GM19035 (cell line): ENCODE results near the gene TREH.
"Not testable (repeated sequence)": the region's sequence is repeated elsewhere in the genome, so short reads cannot be mapped to it uniquely, and the experiment has no call there.

Experiments
- ATAC-seq: cut with Tn5 transposase; IDR thresholded peaks from one replicate; pipeline ENCODE4 v1.9.1; 2021; ENCODE audit not compliant: unreplicated experiment

Gene TREH

DNA sequence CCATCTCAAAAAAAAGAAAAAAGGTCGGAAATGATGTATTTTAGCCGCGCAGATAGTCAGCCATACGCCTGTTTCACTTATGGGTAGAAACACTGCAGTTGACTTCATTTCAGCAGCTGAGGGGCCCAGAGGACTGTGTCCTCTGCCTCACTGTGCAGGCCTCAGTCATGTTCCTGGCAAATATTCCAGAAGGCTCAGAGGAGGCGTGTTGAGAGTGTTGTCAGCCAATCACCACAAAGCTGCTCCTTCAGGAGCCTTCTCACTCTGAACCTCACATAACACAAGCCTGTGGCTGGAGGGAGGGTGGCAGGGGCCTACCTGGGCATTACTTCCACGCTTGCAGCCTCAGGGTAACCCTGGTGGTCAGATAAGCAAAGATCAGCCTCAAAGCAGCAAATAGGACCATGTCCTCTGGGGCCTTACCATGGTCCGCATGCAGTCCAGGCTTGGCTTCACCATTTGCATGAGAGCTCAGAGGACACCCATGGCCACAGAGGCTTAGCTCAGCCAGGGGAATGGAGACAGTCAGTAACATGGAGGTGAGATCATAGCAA, 17.3 kb upstream of the TREH start:
- no peak for ATAC-seq

DNA sequence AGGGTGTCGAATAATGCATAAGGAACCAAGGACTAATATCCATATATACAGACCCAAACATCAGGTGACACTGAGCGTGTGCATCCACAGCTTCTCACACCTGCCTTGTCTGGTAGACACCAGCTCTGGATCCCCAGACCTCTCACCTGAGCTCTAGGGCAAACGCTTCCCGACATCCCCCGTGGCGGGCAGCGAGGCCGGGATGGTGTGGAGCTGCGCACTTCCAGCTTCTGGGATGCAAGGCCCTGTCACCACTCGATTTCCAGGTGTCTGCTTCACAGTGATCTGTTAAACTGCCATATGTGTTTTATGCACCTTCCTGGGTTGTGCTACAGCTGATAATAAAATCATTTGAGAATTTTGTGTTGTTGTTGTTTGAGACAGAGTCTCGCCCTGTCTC, 15.3 kb upstream of the TREH start:
- no peak for ATAC-seq

DNA sequence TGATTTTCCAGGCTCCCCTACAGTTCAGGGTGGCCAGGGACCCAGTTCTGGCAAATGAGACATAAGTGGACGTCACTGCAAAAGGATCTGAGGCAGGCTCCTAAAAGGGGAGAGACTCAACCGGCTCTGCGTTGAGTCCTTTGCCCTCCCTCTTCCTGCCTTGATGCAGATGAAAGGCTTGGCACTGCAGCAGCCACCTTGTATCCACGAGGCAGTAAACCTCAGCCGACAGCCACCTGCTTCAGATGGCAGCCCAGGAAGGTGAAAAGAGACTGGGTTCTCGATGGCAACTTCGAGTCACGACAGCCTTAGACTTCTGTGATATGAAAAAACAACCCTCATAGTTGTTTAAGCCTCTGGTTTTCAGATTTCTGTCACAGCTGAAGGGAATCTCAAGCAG, 14.7 kb upstream of the TREH start:
- ATAC-seq: no peak

DNA sequence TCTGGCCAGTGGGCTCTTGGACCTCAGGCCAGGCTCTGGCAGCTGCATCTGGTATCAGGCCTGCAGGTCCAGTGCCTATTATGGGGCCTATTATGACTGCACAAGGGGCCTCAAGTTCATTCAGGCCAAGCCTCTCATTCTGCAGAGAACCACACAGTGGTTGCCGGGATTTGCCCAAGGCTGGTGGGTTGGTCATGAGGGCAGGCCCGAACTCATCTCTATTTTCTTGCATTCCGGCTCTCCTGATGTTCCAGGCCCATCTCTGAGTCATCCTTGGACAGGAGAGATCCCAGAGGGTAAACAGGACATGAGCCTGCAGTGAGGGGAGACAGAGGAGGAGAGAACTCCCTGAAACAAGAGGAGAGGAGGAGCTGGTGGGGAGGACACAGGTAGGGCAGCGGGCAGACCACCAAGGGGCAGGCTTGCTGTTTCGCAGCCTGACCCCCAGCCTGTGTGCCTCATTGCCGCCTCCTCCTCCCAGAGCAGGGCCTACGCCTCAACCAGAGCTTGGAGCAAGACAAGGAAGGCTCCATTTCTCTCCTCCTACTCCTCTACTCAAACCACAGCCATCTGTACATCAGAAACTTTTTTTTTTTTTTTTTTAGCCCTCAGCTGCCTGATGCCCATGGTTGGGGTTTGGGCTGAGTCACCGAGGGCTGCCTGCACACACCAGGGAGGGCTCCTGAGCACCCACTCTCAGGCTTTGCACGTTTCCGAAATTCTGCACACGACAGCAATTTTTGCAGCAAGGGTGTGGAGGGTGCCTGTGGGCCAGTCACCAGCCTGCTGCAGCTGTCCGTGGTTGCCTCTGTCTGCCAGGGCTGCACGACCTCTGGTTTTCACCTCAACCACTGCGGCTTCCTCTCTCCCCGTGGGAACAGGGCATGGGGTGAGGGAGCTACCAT, 12.7 kb upstream of the TREH start:
- ATAC-seq: no peak

DNA sequence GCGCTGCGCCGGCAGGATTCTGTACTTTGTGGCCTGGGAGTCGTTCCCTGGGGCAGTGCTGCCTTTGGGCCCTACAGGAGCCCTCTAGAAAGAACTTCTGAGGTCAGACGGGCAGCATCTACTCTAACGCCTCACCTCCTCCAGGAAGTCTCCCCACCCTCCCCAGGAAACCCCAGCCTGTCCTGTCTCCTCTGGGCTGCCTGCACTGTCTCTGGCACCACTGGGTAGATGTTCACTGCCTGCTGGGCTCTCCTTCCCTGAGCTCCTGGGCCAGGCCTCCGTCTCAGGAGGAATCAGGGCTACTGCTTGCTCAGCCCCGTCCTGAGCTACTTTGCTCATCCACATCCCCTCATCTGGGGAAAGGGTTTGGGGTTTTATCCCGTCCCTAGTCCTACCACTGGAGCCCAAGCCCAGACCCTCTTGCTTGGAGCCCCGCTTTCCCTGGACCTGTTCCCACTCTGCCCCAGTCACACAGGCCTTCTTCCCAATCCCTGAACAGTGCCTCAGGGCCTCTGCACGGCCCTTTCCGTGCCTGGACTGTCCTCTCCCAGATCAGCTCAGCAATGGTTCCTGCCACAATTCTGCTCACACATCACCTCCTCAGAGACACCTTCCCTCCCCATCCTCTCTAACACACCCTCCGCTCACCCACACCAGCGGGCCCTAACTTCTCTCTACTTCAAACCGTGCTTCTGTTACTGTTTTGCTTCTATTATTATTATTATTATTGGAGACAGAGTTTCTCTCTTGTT, 11.3 kb upstream of the TREH start:
- no peak for ATAC-seq

DNA sequence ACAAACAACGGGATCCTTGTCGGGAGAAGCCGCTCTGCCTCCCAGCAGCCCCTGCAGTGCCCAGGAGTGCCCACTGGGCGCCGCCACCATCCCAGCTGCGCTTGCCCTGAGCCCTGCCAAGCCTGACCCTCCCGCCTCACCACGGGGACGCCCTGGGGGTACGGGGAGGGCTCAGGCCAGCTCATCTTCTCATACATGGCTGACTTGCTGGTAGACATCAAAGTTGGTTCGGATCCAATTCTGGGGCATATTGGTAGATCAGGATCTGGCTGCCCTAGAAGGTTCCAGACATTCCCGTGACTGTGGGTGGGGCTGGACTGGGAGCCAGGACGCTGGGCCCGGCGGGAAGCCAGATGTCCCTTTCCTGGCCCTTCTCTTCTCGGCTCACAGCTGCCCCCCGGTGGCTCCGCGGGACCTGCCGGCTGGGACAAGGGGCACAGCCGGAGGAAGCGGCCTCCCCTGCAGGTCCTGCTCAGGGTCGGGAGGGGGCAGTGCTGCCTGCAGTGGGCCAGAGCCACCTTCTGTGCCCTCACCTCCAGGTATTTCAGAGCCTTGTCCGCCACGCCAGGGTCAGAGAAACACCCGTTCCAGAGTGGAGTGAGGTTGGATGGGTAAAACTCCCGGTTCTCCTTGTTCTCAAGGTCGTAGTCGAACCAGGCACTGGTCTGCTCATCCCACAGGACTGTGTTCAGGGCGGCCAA, 10.6 kb upstream of the TREH start:
- ATAC-seq: peak; percentile 75

DNA sequence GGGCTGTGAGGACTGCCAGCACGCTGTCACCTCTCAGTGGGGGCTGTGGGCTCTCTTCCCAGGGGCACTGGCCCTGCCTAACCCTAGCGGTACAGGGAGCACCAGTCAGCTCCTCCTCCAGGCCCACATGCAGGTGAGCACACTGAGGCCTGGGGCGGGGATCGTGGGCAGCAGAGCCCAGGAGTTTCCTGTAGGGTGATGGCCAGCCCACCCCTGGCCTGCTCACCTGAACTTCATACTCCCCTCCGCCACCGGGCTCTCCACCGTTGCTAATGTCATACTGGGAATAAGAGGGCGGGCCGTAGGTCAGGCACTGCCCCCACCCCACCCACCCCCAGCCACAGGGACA, 10.0 kb upstream of the TREH start:
- no peak for ATAC-seq

DNA sequence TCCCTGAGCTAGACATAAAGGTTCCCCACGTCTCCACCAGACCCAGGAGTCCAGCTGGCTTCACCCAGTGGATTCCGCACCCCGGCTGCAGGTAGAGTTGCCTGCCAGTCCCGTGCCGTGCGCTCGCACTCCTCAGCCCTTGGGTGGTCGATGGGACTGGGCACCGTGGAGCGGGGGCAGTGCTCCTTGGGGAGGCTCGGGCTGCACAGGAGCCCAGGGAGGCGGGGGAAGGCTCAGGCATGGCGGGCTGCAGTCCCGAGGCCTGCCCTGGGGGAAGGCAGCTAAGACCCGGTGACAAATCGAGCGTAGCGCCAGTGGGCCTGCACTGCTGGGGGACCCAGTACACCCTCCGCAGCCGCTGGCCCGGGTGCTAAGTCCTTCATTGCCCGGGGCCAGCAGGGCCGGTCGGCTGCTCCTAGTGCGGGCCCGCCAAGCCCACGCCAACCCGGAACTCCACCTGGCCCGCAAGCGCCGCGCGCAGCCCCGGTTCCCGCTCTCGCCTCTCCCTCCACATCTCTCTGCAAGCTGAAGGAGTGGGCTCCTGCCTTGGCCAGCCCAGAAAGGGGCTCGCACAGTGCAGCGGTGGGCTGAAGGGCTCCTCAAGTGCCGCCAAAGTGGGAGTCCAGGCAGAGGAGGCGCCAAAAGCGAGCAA, 9.5 kb upstream of the TREH start:
- ATAC-seq: no peak

DNA sequence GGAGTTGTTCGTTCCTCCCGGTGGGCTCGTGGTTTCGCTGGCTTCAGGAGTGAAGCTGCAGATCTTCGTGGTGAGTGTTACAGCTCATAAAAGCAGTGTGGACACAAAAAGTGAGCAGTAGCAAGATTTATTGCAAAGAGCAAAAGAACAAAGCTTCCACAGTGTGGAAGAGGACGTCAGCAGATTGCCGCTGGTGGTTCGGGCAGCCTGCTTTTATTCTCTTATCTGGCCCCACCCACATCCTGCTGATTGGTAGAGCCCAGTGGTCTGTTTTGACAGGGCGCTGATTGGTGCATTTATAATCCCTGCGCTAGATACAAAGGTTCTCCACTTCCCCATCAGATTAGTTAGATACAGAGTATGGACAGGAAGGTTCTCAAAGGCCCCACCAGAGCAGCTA, 8.9 kb upstream of the TREH start:
- not testable (repeated sequence) for ATAC-seq

DNA sequence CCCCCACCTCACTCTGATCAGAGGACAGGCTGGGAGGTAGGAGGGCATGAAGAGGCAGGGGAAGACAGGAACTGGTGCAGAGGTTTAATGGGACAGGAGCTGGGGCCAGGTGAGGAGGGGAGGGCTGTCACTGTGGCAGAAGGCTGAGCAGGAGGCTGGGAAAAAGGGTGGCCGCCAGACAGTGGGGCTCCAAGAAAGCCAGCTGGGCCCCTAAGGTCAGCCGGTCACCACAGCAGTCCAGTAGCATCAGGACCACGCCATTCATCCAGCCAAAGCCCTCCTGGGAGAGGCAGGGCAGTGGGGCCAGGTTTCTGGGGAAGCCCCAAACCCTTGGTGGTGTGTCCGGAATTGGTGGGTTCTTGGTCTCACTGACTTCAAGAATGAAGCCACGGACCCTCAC, 8.5 kb upstream of the TREH start:
- no peak for ATAC-seq

DNA sequence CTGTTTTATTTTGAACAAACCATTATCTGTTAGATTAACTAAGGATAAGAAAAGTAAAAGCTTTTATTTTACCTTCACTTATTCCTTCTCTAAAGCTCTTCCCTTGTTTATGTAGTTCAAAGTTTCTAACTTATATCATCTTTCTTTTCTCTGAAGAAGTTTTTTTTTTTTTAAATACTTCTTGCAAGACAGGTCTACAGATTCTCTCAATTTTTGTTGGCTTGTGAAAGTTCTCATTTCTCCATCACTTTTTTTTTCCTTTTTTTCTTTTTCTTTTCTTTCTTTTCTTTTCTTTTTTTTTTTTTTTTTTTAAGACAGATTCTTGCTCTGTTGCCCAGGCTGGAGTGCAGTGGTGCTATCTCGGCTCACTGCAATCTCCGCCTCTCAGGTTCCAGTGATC, 4.7 kb upstream of the TREH start:
- no peak for ATAC-seq

DNA sequence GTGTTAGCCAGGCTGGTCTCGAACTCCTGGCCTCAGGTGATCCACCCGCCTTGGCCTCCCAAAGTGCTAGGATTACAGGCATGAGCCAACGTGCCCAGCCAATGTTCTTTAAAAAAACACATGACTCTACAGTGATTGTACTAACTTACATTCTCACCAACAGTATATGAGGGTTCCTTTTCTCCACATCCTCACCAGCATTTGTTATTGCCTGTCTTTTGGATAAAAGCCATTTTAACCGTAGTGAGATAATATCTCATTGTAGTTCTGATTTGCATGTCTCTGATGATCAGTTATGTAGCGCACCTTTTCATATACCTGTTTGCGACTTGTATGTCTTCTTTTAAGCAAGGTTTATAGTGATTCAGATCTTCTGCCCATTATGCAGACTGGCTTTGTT, 3.5 kb upstream of the TREH start:
- ATAC-seq: not testable (repeated sequence)

DNA sequence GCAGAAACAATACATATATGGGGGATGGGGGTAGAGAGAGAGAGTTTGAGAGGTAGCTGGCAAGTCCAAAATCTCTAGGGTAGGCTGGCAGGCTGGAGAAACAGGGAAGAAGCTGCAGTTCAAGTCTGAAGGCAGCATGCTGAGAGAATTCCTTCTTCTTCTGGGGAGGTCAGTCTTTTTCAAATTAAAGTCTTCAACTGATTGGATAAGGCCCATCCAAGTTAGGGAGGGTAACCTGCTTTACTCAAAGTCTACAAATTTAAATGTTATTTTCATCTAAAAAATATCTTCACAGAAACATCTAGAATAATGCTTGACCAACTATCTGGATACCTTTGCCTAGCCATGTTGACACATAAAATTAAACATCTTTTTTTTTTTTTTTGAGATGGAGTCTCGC, 2.9 kb upstream of the TREH start:
- ATAC-seq: no peak

DNA sequence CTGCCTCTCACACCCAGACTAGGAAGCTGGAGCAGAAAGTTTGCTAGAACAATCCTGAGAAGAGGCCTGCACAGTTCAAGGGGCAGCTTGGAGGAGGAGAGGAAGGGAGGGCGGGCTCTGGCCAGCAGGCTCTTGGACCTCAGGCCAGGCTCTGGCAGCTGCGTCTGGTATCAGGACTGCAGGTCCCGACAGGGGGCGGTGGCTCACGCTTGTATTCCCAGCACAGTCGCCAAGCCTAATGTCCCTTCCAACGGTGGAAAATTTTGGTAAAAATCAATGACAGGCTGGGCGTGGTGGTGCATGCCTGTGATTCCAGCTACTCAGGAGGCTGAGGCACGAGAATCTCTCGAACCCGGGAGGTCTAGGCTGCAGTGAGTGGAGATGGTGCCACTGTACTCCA, 542 bp downstream of the TREH start:
- ATAC-seq: not testable (repeated sequence)

DNA sequence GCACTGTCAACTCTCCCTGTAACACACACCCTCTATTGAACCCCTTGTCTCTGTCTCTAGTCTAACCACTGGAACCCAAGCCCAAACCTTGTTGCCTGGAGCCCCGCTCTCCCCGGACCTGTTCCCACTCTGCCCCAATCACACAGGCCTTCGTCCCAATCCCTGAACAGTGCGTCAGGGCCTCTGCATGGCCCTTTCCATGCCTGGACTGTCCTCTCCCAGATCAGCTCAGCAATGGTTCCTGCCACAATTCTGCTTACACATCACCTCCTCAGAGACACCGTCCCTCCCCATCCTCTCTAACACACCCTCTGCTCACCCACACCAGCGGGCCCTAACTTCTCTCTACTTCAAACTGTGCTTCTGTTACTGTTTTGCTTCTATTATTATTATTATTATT, 1.5 kb downstream of the TREH start:
- no peak for ATAC-seq

DNA sequence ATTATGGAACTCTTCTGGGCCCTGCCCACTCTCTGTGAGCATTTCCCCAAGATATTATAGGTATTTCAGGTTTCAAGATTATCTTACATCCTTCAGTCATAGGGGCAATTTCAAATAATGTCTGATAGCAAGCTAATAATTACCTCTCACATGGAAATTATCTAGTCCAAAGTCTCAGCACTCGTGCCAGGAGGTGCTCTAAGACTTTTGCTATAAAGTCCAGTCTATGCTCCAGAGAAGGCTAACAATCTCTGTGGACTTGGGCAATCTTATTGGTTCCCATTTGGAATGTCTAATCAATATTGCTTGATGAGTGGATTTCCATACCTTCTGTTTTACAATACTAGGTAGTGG, 5.4 kb downstream of the TREH start:
- no peak for ATAC-seq

DNA sequence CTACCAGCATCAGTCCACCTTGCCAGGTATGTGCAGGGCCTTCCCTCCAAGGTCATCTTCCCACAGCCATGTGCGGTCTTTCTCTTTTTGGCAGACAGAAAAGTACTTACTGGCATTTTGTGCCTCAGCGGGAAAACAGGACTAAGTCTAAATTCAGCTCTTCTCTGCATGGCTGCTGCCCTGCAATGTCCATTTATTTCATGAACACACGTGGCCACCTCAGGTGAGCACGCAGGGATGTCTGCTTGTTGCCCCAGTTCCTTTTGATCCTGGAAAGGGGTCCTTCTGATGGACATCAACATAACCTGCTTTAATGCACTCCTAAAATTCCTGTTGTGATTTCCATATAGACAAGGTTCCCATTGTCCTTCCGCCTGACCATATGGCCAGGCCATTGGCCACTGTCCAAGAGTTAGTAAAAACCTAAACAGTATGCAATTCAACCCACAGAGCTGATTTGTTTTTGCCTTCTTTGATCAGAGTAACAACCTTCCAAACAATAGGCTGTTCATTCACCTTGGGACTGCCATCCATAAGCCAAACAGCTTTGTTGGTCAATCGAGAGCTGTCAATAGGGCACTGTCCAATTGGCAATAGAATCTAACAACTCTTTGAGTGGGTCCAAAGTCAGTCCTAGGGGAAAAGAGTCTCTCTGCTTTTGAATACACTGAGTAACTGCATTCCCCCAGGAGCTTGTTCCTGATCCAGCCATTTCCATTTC, 5.9 kb downstream of the TREH start:
- ATAC-seq: no peak

DNA sequence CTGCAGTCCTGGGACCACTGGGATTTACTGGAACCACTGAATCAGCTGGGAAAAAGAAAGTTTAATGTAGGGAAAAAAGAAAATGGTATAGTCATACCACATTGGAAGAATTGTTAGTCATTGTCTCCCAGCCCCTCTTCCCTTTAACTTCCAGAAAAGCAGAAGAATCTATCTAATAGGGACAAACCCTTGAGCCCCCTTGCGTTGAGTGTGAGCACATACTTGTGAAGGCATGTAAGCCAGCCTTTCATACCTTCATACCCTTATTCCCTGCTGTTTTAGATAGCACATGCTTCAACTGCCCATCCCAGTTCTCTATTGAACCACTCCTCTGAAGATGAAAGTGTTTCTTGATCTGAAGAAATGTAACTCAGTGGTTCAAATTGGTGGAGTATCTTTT, 6.6 kb downstream of the TREH start:
- ATAC-seq: no peak

DNA sequence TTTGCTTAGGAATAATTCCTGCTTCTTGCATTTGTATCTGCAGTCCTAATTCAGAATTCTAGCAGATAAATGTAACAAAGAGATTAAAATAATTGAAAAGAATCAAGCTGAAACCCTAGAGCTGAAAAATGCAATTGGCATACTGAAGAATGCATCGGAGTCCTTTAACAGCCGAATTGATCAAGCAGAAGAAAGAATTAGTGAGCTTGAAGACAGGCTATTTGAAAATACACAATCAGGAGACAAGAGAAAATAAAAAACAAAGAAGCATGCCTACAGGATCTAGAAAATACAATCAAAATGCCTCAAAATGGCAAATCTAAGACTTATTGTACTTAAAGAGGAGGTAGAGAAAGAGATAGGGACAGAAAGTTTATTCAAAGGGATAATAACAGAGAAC, 8.2 kb downstream of the TREH start:
- ATAC-seq: no peak

DNA sequence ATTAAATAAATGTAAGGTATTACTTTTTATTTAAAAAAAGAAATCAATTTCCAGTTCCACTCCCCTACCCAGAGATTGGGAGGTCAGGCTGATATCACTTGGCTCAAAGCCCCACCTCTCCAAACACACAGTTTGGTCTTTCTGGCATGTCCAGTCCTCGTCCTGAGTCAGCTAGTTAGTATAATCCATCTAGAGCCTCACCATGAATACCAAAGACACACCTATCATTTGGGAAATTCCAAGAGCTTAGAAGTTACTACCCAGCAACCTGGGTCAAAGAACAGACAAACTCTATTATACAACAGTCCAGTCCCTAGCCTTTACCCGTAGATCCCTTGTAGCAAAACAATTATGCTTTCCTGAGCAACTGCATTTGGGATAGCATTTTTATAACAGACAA, 9.4 kb downstream of the TREH start:
- ATAC-seq: no peak

DNA sequence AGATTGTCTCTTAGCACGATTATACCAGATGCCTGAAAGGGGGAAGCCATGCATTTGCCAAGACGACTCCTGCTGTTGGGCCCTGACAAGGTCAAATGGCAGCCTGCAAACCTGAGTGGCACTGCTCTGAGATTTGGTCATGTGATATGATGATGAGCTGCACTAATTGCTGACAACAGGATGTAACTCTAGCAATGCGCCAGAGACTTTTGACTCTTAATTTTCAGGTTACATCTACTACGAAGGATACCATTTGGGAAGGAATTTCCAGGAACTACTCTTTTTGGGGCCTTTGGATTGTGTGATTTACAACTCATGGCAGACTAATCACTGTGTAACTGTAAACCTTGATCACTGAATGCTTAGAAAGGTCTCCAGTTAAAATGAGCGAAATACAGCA, 13.1 kb downstream of the TREH start:
- ATAC-seq: no peak
